NK-92 treated with Interleukin-12 subunit alpha and Interleukin-12 subunit beta, amount 100 ng/mL, for 24 hours (cell line): Measurements from ENCODE around the gene RPA1.
"Not testable (repeated sequence)": the region's sequence is repeated elsewhere in the genome, so short reads cannot be mapped to it uniquely, and the experiment has no call there.

ENCODE experiments used
- DNase-seq: peaks from one replicate; lab custom pipeline; 2025; lab: John Stamatoyannopoulos, UW

RPA1 gene

DNA sequence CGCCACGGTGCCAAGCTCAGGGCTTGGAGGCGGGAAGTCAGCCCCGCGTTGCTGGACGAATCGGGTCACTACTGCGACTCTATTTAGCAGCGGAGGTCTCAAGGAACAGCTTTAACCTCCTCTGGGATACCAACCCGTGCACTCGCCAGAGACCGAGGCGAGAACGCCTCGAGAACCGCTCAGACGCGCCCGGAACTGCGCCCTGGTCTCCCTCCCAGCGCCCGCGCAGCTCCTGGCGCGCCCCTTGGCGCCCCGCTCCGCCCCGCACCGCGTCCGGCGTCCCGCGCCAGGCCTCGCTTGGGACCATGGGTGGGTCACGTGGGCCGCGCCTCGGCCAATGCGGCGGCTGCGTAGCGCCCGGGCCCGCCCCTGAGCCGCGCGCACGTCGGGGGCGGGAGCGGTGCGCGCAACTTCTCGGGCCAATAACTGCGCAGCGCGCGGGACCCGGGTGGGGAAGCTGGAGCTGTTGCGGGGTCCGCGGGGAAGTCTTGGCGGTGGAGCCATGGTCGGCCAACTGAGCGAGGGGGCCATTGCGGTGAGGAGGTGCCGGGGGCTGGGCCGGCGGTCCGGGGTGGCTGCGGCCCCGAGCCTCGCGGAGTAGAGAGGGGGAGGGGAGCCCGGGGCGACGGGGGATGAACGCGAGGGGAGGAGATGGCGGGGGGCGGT, at the start of gene RPA1, which contains the start of gene SMYD4:
Gene RPA1 (plus strand): TSS at position 414 of the 666 bp plus-strand sequence. CDS start 89 bp downstream, at position 503.
Gene SMYD4 (minus strand): TSS at position 311 of the 666 bp plus-strand sequence. CDS start 1,908 bp downstream, outside the sequence.
- peak; percentile 48 for DNase-seq

DNA sequence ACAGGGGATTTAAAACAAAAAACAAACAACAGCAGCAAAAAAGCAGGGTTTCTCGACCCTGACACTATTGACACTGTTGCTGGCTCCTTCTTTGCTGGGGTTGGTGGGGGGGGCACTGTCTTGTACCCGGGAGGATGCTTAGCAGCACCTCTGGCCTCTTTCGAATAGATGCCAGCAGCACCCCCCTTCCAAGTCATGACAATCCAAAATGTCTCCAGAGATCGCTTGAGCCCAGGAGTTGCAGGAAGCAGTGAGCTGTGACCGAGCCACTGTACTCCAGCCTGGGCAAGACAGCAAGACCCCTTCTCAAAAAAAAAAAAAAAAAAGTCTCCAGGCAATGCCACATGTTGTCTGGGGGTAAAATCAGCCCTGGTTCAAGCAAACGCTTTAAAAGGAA, 47.6 kb upstream of the RPA1 start:
- DNase-seq, result no peak

DNA sequence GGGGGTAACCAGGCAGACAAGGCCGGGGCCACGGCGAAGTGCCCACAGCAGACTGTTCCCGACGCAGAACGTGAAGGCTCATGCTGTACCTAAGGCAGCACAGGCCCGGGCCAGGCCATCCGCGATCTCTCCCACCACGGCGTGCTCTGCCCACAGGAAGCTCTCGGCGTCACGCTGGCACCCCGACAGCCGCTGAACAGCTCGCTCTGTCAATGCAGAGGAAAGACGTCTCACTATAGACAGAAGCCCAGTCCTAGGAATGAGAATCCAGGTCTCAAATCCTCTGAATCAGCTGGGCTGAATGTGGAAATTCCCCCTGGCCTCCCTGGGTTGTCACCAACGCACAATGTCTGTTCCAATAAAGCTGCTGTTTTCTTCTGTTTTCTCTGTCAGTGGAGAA, 46.5 kb upstream of the RPA1 start:
- DNase-seq, result no peak

- no peak for DNase-seq
Observed at GRCh38 chr17:1783834-1784611, 45.8 kb upstream of the RPA1 start.

DNA sequence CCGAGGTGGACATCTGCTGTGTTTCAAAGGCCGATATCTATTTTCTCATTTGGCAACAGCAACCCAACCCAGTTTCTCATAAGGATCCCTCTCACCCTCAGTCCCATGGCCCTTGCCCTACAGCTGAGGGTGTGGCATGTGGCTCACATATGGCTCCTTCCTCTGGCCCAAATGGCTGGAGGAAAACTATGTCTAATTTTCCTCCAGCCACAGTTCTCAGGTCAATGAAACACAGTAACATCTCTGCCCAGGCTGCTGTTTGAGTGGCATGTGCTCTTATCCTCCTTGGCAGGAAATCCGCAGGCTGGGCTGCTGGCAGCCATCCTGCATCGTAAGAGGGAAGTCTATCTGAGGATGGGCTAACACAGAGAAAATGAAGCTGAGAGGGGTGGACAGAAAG, 43.9 kb upstream of the RPA1 start:
- no peak for DNase-seq

DNA sequence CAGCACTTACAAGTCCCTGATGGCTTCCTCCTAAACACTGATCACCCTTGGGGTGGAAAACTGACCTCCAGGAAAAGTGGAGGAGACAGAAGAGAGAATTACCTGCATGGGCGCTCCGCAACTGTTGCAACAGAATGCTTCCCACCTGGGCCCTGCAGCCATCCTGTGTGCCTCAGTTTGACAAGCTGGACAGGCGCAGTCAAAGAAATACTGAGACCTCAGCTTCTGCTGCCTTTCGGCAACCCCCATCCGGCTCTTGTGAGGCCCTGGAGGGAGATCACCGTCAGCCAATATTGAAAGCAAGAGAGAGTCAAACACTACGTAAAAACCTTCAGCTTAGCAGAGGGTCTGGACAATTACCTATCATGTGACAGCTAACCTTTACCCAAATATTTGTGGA, 43.1 kb upstream of the RPA1 start:
- DNase-seq, result no peak

GRCh38 chr17:1787301-1787902, 42.4 kb upstream of the RPA1 start:
- no peak for DNase-seq

- no peak for DNase-seq
Observed at GRCh38 chr17:1789936-1790335, 39.9 kb upstream of the RPA1 start.

- no peak for DNase-seq
Observed at GRCh38 chr17:1792495-1793446, 37.0 kb upstream of the RPA1 start.

- no peak for DNase-seq
Observed at GRCh38 chr17:1793447-1793806, 36.4 kb upstream of the RPA1 start.

- no peak for DNase-seq
Observed at GRCh38 chr17:1796800-1797199, 33.0 kb upstream of the RPA1 start.

- DNase-seq, result no peak
Observed at GRCh38 chr17:1797323-1797722, 32.5 kb upstream of the RPA1 start.

DNA sequence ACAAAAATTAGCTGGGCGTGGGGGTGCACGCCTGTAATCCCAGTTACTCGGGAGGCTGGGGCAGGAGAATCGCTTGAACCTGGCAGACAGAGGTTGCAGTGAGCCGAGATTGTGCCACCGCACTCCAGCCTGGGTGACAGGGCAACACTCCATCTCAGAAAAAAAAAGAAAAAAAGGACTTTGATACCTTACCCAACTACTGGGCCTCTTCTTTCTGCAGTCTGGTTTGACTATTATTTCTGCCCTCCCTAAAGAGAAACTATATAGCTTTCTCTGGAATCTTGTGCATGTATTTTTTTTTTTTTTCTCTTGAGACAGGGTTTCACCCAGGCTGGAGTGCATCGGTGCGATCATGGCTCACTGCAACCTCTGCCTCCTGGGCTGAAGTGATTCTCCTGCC, 32.0 kb upstream of the RPA1 start:
- DNase-seq, result not testable (repeated sequence)

GRCh38 chr17:1800240-1800639, 29.6 kb upstream of the RPA1 start:
- no peak for DNase-seq

DNA sequence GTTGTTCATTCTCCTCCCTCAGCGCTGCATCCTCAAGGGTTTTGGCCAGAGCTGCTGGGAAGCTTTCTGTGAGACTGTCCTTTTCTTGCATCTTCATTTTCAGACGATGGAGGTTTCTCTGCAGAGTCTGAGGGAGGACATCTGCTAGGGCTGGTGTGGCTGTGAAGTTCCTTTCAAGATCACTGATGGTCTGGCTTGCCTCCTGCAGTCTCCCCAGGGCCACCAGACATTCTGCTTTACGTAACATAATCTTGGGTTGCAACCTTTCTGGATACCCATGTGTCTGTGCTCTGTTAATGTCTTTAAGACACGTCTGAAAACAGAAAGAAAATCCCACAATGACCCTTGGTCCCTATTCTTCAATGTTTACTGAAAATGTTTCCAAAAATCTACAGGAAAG, 29.1 kb upstream of the RPA1 start:
- DNase-seq, result no peak

DNA sequence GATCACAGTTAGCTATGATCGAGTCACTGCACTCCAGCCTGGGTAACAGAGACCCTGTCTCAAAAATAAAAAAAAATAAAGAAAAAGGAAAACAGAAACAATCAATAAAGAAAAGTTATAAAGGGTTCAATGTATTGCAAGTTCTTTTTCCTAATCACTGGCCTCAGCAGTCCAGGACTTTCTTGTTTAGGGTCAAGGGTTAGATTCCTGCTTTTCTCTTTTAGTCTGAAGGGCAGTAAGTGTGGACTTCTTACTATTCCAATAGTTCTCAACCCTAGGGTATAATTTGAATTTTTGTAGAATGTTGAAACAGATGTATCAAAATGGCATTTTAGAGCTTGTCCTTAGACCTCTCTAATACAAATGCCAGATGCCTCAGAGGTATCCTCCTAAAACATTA, 27.4 kb upstream of the RPA1 start:
- no peak for DNase-seq

GRCh38 chr17:1803280-1803679, 26.5 kb upstream of the RPA1 start:
- DNase-seq, result no peak

DNA sequence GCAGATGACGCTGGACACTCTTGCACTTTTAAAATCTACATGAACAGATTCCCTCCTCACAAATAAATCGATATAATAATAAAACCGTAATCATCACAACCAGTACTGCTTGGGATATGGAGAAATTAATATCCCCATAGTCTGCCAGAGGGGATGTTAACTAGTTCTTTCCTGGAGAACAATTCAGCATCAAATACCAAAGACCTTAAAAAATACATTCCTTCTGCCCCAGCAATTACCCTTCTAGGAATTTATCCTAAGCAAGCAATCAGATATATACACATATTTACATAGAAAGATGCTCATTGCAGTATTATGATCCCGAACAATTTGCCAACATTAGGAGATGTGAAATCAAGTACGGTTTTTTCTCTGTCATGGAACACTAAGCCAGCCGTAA, 21.9 kb upstream of the RPA1 start:
- DNase-seq, result no peak

DNA sequence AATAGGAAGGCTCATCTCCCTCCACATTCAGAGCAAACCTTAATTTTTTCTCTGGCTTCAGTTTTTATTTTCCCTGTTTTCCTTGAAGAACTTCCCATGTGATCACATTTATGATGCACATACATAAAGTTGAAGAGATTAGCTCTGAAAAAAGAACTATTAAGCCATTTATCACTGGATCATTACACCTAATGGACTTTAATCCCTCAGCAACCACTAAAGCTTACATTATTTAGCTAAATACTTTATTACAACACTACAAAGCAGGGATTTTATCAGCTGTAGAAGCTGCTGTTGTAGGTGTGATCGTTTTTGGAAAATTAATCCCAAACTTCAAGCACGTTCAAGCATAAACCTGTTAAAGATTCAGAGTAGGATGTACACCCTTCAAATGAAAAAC, 21.2 kb upstream of the RPA1 start:
- DNase-seq, result no peak

DNA sequence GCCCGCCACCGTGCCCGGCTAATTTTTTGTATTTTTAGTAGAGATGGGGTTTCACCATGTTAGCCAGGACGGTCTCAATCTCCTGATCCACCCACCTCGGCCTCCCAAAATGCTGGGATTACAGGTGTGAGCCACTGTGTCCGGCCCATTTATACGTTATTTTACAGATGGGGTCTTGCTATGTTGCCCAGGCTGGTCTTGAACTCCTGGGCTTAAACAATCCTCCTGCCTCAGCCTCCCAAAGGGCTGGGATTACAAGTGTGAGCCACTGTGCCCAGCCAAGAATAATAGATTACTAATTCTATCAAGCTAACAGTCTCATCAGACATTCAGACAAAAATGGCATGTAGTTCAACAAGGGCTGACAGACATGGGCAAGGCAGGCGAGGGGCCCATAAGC, 20.0 kb upstream of the RPA1 start:
- not testable (repeated sequence) for DNase-seq

DNA sequence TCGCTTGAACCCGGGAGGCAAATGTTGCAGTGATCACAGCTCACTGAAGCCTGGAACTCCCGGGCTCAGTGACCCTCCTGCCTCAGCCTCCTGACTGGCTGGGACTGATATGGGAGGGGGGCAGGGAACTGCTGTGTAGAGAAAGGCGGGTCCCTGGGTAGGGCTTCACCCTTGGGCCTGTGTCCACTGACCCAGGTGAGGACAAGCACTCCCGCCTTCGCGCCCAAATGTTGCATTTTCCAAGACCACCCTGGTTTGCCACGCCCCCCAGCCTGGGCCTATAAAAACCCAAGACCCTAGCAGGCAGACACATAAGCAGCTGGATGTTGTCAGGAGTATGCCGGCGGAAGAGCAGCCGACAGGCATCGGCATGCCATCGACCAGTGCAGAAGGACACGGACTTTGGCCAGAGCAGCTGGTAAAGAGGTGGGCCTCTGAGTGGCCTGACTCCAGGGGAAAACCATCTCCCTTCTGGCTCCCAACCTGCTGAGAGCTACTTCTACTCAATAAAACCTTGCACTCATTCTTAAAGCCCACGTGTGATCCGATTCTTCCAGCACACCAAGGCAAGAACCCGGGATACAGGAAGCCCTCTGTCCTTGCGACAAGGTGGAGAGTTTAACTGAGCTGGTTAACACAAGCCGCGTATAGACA, 19.2 kb upstream of the RPA1 start:
- DNase-seq, result no peak

DNA sequence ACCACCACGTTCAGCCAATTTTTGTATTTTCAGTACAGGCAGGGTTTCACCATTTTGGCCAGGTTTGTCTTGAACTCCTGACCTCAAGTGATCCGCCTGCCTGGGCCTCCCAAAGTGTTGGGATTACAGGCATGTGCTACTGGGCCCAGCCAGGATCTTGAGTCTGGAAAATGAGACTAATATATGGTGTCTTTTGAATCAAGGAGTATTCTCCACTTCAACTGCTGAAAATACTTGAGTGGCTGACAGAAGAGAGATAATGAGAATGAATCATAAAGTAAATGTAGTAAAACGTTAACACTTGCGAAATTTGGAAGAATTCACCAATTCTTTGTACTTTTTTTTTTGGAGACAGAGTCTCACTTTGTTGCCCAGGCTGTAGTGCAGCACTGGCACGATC, 16.7 kb upstream of the RPA1 start:
- DNase-seq, result no peak
